PC-3 (cell line): ENCODE data around the gene NACC1.

Experiments used
- CTCF ChIP-seq: fragments of 300-600 bp; sonication (generic); conservative IDR thresholded peaks from 2 replicates; pipeline ENCODE4 v1.5.1; 2017; ENCODE audit warnings: antibody characterized with exemption, low read depth, mild to moderate bottlenecking, low read length
- EZH2 ChIP-seq: fragments of 300-600 bp; sonication (generic); IDR thresholded peaks from one replicate; pipeline ENCODE4 v1.6.1; 2017; ENCODE audit warnings: antibody characterized with exemption, mild to moderate bottlenecking, low read length; ENCODE audit not compliant: unreplicated experiment

GRCh38 chr19:13149628-13150186 lies 31.6 kb downstream of the NACC1 start:
- TF ChIP-seq CTCF, result no peak
- TF ChIP-seq EZH2, result no peak
